Mesenchymal stem cell (in vitro differentiated cells and primary cell): ENCODE results near the gene RREB1.

Experiments
- DNase-seq: peaks from one replicate; pipeline ENCODE4 v3.0.0-alpha.2; 2013
- H2AFZ ChIP-seq: one replicate; pipeline ENCODE4 v1.6.1; 2013; ENCODE audit warnings: low read depth, mild to moderate bottlenecking, control low read depth, inconsistent platforms, low read length, moderate library complexity
- H2AK5ac ChIP-seq: 2 replicates; pipeline ENCODE4 v1.6.1; 2013; ENCODE audit warnings: low read length, moderate library complexity, mild to moderate bottlenecking, inconsistent platforms; ENCODE audit not compliant: severe bottlenecking
- H2BK120ac ChIP-seq: one replicate; pipeline ENCODE4 v1.6.1; 2013; ENCODE audit warnings: low read depth, mild to moderate bottlenecking, inconsistent platforms, low read length, moderate library complexity
- H2BK12ac ChIP-seq, 2 experiments: one replicate each; pipeline ENCODE4 v1.6.1; 2013; ENCODE audit warnings: inconsistent platforms in 2 of 2, low read length in 2 of 2, mild to moderate bottlenecking in 2 of 2, moderate library complexity in 2 of 2, control low read depth in 1 of 2
- H2BK15ac ChIP-seq: one replicate; pipeline ENCODE4 v1.6.1; 2013; ENCODE audit warnings: mild to moderate bottlenecking, low read depth, inconsistent platforms; ENCODE audit not compliant: poor library complexity, severe bottlenecking
- H2BK5ac ChIP-seq: 2 replicates; pipeline ENCODE4 v1.6.1; 2013; ENCODE audit warnings: low read depth, mild to moderate bottlenecking, low read length, control low read depth, inconsistent platforms; ENCODE audit not compliant: poor library complexity, severe bottlenecking
- H3K14ac ChIP-seq, 2 experiments: one replicate each; pipeline ENCODE4 v1.6.1; 2013; ENCODE audit warnings: inconsistent platforms in 2 of 2, low read length in 2 of 2, control low read depth in 1 of 2, mild to moderate bottlenecking in 1 of 2, moderate library complexity in 1 of 2
- H3K18ac ChIP-seq, 2 experiments: one replicate each; pipeline ENCODE4 v1.6.1; 2013; ENCODE audit warnings: inconsistent platforms in 2 of 2, low read length in 2 of 2, control low read depth in 1 of 2, low read depth in 1 of 2, mild to moderate bottlenecking in 1 of 2
- H3K23ac ChIP-seq, 2 experiments: one replicate each; pipeline ENCODE4 v1.6.1; 2013; ENCODE audit warnings: inconsistent platforms in 2 of 2, low read length in 2 of 2, mild to moderate bottlenecking in 2 of 2, moderate library complexity in 2 of 2, control low read depth in 1 of 2
- H3K27ac ChIP-seq: 2 replicates; pipeline ENCODE4 v1.5.1; 2013; ENCODE audit warnings: mild to moderate bottlenecking, moderate library complexity, low read length, control low read depth, inconsistent platforms; ENCODE audit not compliant: poor library complexity, severe bottlenecking
- H3K27me3 ChIP-seq, 2 experiments: 2 replicates each; pipeline versions ENCODE4 v1.6.1 to v1.7.0; 2013; ENCODE audit warnings: low read length in 2 of 2, mild to moderate bottlenecking in 2 of 2, moderate library complexity in 2 of 2, control low read depth in 1 of 2, inconsistent platforms in 1 of 2; ENCODE audit not compliant: control insufficient read depth in 1 of 2, insufficient read depth in 1 of 2
- H3K36me3 ChIP-seq, 2 experiments: 2 replicates each; pipeline versions ENCODE4 v1.6.1 to v1.7.0; 2013; ENCODE audit warnings: low read length in 2 of 2, control low read depth in 1 of 2, inconsistent platforms in 1 of 2, low read depth in 1 of 2, mild to moderate bottlenecking in 1 of 2; ENCODE audit not compliant: insufficient read depth in 2 of 2, control insufficient read depth in 1 of 2
- H3K4ac ChIP-seq, 2 experiments: one replicate each; pipeline ENCODE4 v1.6.1; 2013; ENCODE audit warnings: inconsistent platforms in 2 of 2, low read length in 2 of 2, mild to moderate bottlenecking in 2 of 2, moderate library complexity in 2 of 2, control low read depth in 1 of 2, low read depth in 1 of 2
- H3K4me1 ChIP-seq: 2 replicates; pipeline ENCODE4 v1.6.1; 2013; ENCODE audit warnings: low read depth, low read length, control low read depth; ENCODE audit not compliant: control insufficient read depth, insufficient read depth
- H3K4me2 ChIP-seq: 2 replicates; pipeline ENCODE4 v1.6.1; 2013; ENCODE audit warnings: low read length, mild to moderate bottlenecking, inconsistent platforms; ENCODE audit not compliant: poor library complexity, severe bottlenecking
- H3K4me3 ChIP-seq, 2 experiments: 2 replicates each; pipeline versions ENCODE4 v1.5.1 to v1.7.0; 2013; ENCODE audit warnings: low read length in 2 of 2, mild to moderate bottlenecking in 2 of 2, control low read depth in 1 of 2, low read depth in 1 of 2; ENCODE audit not compliant: insufficient read depth in 1 of 2
- H3K79me1 ChIP-seq: replicated peaks from 2 replicates; pipeline ENCODE4 v1.6.1; 2013; ENCODE audit warnings: mild to moderate bottlenecking, control low read depth, low read length, inconsistent platforms; ENCODE audit not compliant: poor library complexity, severe bottlenecking
- H3K9ac ChIP-seq: 2 replicates; pipeline ENCODE4 v1.7.0; 2013; ENCODE audit warnings: mild to moderate bottlenecking, low read length, moderate library complexity
- H3K9me3 ChIP-seq: 2 replicates; pipeline ENCODE4 v1.7.0; 2013; ENCODE audit warnings: mild to moderate bottlenecking, low read length; ENCODE audit not compliant: control insufficient read depth
- H4K8ac ChIP-seq: one replicate; pipeline ENCODE4 v1.6.1; 2013; ENCODE audit warnings: inconsistent platforms, mild to moderate bottlenecking, low read length, moderate library complexity
- H4K91ac ChIP-seq: one replicate; pipeline ENCODE4 v1.6.1; 2013; ENCODE audit warnings: mild to moderate bottlenecking, low read length, inconsistent platforms
- WGBS: methylation state at CpG from one replicate; pipeline ENCODE4 v1.1.7; 2013; ENCODE audit warnings: mixed read lengths; 5-methylcytosine and 5-hydroxymethylcytosine counted together

The RREB1 gene

DNA sequence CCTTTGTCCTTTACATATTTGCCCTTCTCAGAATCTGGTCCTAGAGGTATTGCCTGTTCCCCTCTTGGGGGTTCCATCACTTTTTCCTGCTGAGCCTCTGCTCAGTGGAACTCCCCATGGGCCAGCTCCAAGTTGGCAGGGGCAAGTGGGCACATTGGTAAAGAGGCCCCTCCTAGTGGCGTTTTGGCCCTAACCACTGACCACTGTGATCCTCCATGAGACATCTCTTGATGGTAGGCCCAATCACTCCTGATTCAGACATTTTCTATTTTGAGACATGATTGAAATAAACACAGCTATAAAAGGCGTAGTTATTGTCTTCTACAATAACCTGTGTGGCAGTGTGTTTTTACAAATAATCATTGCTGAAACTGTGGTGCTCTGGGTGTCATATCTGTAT lies 83.0 kb downstream of the RREB1 start:
- no peaks in the 10 kb centered on the region for H3K4me1 ChIP-seq
- H2BK120ac ChIP-seq: no peak overlapping the region
- no peak overlapping the region for H3K14ac ChIP-seq
- H4K8ac ChIP-seq: no peak overlapping the region
- no peak overlapping the region for H2BK15ac ChIP-seq
- H3K36me3 ChIP-seq: peaks cover 26 to 89% of the 10 kb centered on the region in 2 experiments
- no peak overlapping the region for H3K18ac ChIP-seq
- H3K79me1 ChIP-seq: peaks cover 22% of the 10 kb centered on the region
- no peak overlapping the region for H3K4ac ChIP-seq
- H3K4me2 ChIP-seq: no peak overlapping the region
- no peak overlapping the region for H4K91ac ChIP-seq
- no peak overlapping the region for H3K9ac ChIP-seq
- no peak overlapping the region for H3K23ac ChIP-seq
- H3K27me3 ChIP-seq: no peaks in the 10 kb centered on the region
- H2AFZ ChIP-seq: no peak overlapping the region
- H3K27ac ChIP-seq: no peak overlapping the region
- 100% methylated on average over 1 of the region's 2 CpGs for WGBS
- no peaks in the 10 kb centered on the region for H3K9me3 ChIP-seq
- H2BK5ac ChIP-seq: no peak overlapping the region
- no peak overlapping the region for H2BK12ac ChIP-seq
- no peak for DNase-seq
- H2AK5ac ChIP-seq: no peak overlapping the region
- no peak overlapping the region for H3K4me3 ChIP-seq

DNA sequence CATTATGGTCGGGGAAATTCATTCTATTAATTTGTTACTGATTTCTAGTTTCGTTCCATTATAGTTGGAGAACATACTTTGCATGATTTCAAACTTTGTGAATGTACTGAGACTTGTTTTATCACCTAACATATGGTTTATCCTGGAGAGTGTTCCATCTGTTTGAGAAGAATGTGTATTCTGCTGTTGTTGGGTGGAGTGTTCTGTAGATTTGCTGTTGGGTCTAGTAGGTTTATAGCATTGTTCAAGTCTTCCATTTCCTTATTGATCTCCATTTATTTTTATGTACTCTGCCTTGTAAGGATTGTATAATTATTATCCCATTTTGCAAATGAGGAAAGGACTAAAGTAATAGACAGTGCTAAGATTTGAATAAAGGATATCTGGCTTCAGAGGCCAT lies 85.4 kb downstream of the RREB1 start:
- Histone ChIP-seq H3K14ac (no peak overlapping the region), H4K91ac (no peak overlapping the region), H3K18ac (no peak overlapping the region), H3K23ac (no peak overlapping the region), H3K27me3 (no peaks in the 10 kb centered on the region), H2BK12ac (no peak overlapping the region), H2BK5ac (no peak overlapping the region), H3K4me3 (no peak overlapping the region), H2AK5ac (no peak overlapping the region), H3K36me3 (peaks cover 28 to 82% of the 10 kb centered on the region in 2 experiments), H3K9ac (no peak overlapping the region), H3K9me3 (no peaks in the 10 kb centered on the region), H3K4me1 (peaks cover 2% of the 10 kb centered on the region), H2AFZ (no peak overlapping the region), H4K8ac (no peak overlapping the region), H3K27ac (no peak overlapping the region), H2BK120ac (no peak overlapping the region), H3K79me1 (peaks cover 21% of the 10 kb centered on the region), H2BK15ac (no peak overlapping the region), H3K4ac (no peak overlapping the region), H3K4me2 (no peak overlapping the region)
- WGBS: 100% methylated on average over 2 of the region's 2 CpGs
- no peak for DNase-seq

DNA sequence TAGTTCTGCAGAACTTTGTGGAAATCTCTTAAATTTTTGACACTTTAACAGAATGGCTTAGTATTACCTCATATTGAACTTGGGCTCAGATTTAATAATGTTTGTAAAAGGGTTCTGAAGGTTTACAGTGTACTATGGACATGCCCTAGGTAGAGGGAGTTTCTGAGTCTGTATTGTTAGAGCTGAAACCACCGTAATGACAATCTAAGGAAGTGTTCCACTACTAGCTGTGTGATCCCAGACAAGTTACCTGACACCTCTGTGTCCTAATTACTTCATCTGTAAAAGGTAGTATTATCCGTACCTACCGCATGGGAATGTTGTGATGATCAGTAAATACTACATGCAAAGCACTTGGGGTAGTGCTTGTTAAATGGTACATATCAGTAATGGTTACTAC lies 86.9 kb downstream of the RREB1 start:
- H3K18ac ChIP-seq: no peak overlapping the region
- H3K27ac ChIP-seq: no peak overlapping the region
- no peak overlapping the region for H3K4ac ChIP-seq
- no peak overlapping the region for H2AK5ac ChIP-seq
- H3K4me1 ChIP-seq: peaks cover 2% of the 10 kb centered on the region
- peaks cover 23 to 80% of the 10 kb centered on the region in 2 experiments for H3K36me3 ChIP-seq
- no peak overlapping the region for H3K4me2 ChIP-seq
- H3K14ac ChIP-seq: no peak overlapping the region
- H4K8ac ChIP-seq: no peak overlapping the region
- H2BK120ac ChIP-seq: no peak overlapping the region
- WGBS: 96% methylated on average over 2 of the region's 3 CpGs
- no peaks in the 10 kb centered on the region for H3K9me3 ChIP-seq
- H3K27me3 ChIP-seq: no peaks in the 10 kb centered on the region
- no peak overlapping the region for H3K9ac ChIP-seq
- no peak overlapping the region for H4K91ac ChIP-seq
- H3K4me3 ChIP-seq: no peak overlapping the region
- peaks cover 26% of the 10 kb centered on the region for H3K79me1 ChIP-seq
- H3K23ac ChIP-seq: no peak overlapping the region
- no peak overlapping the region for H2AFZ ChIP-seq
- H2BK15ac ChIP-seq: no peak overlapping the region
- no peak overlapping the region for H2BK5ac ChIP-seq
- H2BK12ac ChIP-seq: no peak overlapping the region
- DNase-seq: no peak

DNA sequence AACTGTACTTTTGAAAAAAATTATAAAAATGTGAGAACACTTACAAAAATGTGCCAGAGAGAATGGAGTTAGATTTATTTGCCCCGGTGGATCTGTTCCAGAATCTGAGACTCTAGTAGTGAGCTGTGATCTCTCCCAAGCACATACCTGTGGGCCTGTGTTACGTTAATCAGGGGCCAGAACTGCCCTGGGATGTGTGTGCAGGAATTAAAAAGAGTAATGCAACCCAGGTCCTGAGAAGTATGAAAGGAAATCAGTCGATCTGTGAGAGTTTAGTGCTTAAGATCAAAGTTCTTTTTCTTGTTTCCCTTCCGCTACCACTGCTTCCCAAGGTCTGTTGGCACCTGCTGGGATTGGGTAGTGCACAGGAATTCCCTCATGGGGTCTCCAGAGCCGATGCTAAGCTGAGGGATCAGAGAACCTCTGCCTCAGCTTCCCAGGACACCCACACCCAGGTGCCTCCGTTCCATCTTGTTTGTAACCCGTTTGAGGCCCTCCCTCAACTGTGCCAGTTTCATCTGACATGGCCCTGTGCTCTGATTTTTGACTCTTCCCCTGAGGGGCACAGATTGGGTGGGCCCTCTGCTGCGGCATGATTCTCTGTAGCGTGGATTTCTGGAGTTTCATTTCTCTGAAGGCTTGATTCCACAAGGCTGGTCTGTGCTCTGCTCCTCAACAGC lies 87.7 kb downstream of the RREB1 start:
- 98% methylated on average over 9 of the region's 9 CpGs for WGBS
- Histone ChIP-seq H2BK5ac (no peak overlapping the region), H3K9ac (peak overlapping the region; percentile 42), H3K18ac (no peak overlapping the region), H3K4ac (no peak overlapping the region), H2BK15ac (no peak overlapping the region), H3K9me3 (no peaks in the 10 kb centered on the region), H3K4me1 (peaks cover 2% of the 10 kb centered on the region), H2BK12ac (no peak overlapping the region), H4K91ac (peak overlapping the region; percentile 18), H2AK5ac (no peak overlapping the region), H3K79me1 (peaks cover 26% of the 10 kb centered on the region), H2BK120ac (no peak overlapping the region), H3K23ac (no peak overlapping the region), H3K36me3 (peaks cover 23 to 72% of the 10 kb centered on the region in 2 experiments), H3K4me3 (no peak overlapping the region), H4K8ac (no peak overlapping the region), H3K27me3 (no peaks in the 10 kb centered on the region), H3K14ac (no peak overlapping the region), H2AFZ (no peak overlapping the region), H3K27ac (no peak overlapping the region), H3K4me2 (no peak overlapping the region)
- DNase-seq: no peak
